HG02763 (cell line): ENCODE results near the gene PGAP2.
"Not testable (repeated sequence)": the region's sequence is repeated elsewhere in the genome, so short reads cannot be mapped to it uniquely, and the experiment has no call there.

Source experiments
- ATAC-seq: cut with Tn5 transposase; IDR thresholded peaks from one replicate; pipeline ENCODE4 v1.9.1; 2021; ENCODE audit warnings: mild to moderate bottlenecking, moderate library complexity; ENCODE audit not compliant: unreplicated experiment

PGAP2 gene

DNA sequence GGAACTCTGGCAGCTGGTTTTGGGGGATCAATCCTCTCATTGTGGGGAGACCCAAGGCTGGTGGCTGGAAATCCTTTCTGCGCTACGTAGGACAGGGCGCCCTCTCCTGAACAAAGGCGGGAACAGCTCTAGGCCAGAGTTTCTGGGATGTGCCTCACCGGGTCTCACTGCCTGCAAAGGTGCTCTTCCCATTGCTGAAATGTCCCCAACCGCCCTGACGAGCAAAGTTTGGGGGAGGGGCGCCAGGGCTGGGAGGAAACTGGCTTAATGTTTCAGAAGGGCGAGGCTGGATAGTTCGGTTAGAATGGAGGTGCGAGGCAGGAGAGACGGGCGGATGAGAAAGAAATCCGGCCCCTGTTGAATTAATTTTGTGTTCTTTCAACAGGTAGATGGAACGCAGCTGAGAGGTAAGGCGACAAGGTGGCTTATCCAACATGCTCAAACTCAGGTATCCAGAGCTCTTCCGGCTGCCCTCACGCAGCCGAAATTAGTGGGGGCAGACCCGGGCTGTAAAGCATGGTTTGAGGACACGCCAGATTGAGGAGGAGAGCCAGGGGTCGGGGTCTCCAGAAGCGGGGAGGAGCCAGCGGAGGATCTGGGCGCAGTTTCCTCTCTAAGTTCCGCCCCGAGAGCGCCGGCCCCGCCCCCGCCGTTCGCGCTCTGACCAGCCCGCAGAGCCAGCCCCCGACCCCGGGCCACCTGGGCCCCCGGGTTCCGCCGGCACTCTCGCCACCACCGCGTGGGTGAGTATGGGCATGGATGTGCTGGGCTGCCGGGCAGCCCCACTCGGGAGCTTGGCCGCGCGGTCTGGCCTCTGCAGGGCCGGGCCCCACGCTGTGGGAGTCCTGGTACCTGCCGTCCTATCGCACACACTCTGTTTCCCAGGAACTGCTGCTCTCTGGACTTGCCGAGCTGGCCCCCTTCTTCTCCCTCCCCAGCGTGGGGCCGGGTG lies at the start of gene PGAP2:
TSS of gene PGAP2 (plus strand) at position 652 of the 952 bp plus-strand sequence. CDS start 2,700 bp downstream, outside the sequence.
- peak; percentile 62 for ATAC-seq

GRCh38 chr11:3764266-3764665 lies 44.1 kb upstream of the PGAP2 start:
- ATAC-seq = no peak

DNA sequence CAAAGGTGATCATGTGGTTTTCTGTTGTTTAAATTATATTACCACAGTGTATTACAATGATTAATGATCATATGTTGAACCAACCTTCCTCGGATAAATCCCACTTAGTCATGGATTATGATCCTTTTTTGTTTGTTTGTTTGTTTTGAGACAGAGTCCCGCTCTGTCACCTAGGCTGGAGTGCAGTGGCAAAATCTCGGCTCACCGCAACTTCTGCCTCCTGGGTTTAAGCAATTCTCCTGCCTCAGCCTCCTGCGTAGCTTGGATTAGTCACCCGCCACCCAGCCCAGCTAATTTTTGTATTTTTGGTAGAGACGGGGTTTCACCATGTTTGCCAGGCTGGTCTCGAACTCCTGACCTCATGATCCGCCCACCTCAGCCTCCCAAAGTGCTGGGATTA lies 41.5 kb upstream of the PGAP2 start:
- not testable (repeated sequence) for ATAC-seq

DNA sequence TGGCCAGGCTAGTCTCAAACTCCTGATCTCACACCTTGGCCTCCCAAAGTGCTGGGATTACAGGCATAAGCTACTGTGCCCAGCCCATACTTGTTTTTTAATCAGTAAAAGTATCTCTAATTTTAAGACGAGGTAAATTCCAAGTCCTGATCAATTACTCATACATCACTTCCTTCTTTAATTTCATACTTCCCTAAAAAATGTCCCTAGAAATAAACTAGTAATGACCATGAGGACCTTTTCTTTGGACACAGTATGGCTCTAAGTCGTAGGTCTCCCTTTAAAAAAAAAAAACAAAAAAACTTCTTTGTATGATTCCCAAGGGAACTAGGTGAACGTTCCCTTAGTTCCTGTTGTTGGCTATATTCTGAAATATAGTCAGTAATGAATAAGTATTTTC lies 40.8 kb upstream of the PGAP2 start:
- ATAC-seq = no peak

DNA sequence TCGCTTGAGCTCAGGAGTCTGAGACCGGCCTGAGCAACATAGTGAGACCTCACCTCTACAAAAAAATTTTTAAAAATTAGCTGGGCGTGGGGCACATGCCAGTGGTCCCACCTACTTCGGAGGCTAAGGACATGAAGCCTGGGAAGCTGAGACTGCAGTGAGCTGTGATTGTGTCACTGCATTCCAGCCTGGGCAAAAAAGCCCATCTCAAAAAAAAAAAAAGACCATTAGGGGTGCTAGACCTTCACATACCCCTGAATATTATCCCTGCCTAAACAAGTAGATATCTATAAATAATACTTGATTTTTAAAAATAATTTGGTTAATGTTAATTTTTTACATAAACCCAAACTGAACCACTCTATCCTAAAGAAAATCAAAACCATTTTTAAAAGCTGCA lies 35.2 kb upstream of the PGAP2 start:
- ATAC-seq = no peak

DNA sequence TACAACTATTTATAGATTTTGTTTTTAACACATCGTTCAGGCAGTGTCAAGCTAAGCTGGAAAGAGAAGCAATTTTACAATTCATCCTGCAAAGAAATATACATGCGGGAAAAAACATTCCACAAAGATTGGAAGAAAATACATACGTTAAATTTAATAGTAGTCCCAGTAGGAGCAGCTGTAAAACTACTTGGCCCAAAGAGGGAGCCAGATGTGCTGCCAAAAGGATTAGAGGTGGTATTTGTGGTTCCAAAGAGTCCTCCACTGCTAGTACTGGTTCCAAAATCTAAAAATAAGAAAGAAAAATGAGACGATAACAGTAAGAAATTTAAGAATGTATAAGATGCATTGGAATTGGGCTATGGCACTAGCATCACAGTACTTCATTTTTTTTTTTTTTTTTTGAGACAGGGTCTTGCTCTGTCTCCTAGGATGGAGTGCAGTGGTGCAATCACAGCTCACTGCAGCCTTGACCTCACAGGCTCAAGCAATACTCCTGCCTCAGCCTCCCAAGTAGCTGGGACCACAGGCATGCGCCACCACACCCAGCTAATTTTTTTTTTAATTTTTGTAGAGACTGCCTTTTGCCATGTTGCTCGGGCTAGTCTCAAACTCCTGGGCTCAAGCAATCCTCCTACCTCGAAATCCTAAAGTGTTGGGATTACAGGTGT lies 32.5 kb upstream of the PGAP2 start:
- ATAC-seq = no peak

- no peak for ATAC-seq
Measured at GRCh38 chr11:3781423-3781822, 26.9 kb upstream of the PGAP2 start.

- ATAC-seq = no peak
Measured at GRCh38 chr11:3782963-3783362, 25.4 kb upstream of the PGAP2 start.

DNA sequence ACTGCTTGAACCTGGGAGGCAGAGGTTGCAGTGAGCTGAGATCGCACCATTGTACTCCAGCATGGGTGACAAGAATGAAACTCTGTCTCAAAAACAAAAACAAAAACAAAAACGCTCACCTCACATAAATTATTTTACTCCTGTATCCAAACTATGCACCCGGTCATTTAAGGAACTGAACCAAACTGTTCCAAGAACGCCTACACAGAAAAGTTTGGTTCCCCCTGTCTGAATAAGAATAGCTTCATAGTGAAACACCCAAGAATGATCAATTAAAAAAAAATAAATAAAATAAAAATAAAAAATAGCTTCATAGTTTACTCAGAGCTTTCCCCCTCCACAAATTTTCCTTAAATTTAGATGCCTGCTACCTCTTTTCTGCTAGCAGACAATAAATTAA lies 24.7 kb upstream of the PGAP2 start:
- ATAC-seq = no peak

- no peak for ATAC-seq
Measured at GRCh38 chr11:3786781-3787428, 21.5 kb upstream of the PGAP2 start.

GRCh38 chr11:3794387-3794786 lies 14.0 kb upstream of the PGAP2 start:
- not testable (repeated sequence) for ATAC-seq

GRCh38 chr11:3795131-3796001 lies 13.0 kb upstream of the PGAP2 start:
- ATAC-seq = no peak

- ATAC-seq = no peak
Measured at GRCh38 chr11:3796002-3796311, 12.4 kb upstream of the PGAP2 start.

DNA sequence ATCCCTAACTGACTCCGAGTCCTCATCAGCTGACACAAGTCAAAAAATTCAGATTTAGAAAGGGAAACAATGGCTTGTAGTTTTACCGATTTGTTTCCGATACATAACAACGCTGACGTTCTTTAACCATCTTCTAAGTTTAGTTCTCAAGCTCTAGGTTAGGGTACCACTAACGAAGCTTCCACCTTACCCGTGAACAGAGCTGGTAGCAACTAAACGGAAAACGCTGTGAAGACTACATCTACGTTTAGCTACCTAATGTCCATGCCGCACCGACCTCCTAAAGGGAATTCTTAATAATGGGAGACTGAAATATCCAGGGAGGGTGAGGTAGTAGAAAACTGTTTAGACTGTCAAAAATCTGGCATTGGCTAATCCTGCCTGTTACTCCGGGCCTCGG lies 12.0 kb upstream of the PGAP2 start:
- no peak for ATAC-seq

- peak; percentile 25 for ATAC-seq
Measured at GRCh38 chr11:3796801-3797328, 11.5 kb upstream of the PGAP2 start.

DNA sequence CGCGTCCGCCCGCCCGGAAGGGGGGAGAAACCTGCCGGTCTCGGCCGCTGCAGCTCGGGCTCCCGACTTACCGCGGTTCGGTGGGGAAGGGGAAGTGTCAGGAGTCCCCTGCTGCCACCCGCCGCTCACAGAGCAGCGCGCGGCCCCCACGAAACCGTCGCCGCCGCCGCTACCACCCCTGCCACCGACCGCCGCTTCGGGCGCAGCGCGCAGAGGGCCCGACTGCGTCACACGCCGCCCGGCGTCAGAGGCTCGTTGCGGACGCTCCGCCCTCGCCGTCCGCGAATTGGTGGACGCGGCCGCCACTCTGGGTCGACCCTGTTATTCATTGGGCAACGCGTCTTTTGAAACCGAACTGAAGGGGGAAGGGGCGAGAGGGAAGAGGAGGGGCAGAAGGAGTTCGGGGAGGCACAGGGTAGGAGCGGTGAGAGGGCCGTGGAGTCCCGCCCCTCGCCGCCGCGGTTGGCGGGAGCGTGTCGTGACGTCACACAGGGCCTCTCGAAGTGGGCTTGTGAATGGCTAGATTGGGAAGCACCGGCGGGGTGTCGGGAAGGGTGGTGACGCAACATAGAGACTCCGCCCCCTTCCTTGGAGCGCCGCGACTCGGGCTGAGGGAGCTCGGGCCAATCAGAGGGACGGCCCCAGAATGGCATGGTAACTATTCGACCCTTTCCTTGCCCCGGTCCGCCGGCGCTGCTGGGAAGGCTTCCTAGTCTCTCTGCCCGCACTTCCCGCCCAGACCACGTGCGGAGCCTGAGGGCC lies 10.8 kb upstream of the PGAP2 start, which contains the start of gene NUP98:
TSS of gene NUP98 (minus strand) at position 226 of the 762 bp plus-strand sequence. CDS start 15,437 bp downstream, outside the sequence.
- ATAC-seq = peak; percentile 90

DNA sequence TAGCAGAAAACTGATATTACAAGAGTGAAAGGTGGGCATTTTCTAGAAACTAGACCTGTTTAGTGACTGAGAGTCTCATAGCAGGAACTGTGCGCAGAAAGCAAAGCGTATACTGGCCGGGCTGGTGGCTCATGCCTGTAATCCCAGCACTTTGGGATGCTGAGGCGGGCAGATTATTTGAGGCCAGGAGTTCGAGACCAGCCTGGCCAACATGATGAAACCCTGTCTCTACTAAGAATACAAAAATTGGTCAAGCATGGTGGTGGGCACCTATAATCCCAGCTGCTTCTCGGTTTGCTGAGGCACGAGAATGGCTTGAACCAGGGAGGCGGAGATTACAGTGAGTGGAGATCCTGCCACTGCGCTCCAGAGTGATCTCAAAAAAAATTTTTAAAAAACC lies 9.2 kb upstream of the PGAP2 start:
- no peak for ATAC-seq

- ATAC-seq = no peak
Measured at GRCh38 chr11:3799873-3800272, 8.5 kb upstream of the PGAP2 start.

- no peak for ATAC-seq
Measured at GRCh38 chr11:3802011-3802790, 6.2 kb upstream of the PGAP2 start.
